HG02943 (cell line): ENCODE results near the gene KIR2DL3.
"Not testable (repeated sequence)": the region's sequence is repeated elsewhere in the genome, so short reads cannot be mapped to it uniquely, and the experiment has no call there.

Experiments
- ATAC-seq: cut with Tn5 transposase; IDR thresholded peaks from one replicate; pipeline ENCODE4 v1.9.1; 2021; ENCODE audit warnings: mild to moderate bottlenecking, low read depth, moderate library complexity; ENCODE audit not compliant: unreplicated experiment

The KIR2DL3 gene

DNA sequence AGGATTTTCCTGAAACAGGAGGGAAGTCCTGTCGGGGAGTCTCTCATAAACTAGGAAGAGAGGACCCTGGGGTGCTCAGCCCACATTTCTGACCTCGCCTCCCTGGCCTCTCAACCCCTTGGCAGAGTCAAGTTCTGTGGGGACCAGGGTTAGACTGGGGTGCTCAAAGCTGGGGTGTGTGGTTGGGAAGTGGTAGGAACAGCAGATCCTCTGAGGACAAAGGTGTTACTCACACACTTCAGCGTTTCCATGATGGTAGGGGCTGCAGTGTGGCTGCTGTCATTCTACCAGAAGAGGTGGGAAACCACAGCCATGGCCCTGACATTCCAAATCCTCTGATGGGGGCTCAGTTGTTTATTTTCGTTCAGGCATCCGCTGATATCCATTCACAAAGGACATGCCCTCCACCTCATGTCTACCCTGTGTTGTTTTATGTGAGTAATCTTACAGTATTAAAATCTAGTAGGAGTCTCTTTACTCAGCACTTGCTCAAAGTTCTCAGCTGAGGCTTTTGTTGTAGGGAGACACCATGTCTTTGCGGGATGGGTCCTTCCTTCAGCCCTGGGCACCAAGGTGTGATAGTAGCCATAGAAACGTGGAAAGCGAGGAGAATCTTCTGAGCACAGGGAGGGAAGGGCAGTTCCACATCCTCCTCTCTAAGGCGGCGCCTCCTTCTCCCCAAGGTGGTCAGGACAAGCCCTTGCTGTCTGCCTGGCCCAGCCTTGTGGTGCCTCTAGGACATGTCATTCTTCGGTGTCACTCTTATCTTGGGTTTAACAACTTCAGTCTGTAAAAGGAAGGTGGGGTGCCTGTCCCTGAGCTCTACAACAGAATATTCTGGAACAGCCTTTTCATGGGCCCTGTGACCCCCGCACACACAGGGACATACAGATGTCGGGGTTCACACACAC is 1.5 kb downstream of the KIR2DL3 start:
- no peak for ATAC-seq

DNA sequence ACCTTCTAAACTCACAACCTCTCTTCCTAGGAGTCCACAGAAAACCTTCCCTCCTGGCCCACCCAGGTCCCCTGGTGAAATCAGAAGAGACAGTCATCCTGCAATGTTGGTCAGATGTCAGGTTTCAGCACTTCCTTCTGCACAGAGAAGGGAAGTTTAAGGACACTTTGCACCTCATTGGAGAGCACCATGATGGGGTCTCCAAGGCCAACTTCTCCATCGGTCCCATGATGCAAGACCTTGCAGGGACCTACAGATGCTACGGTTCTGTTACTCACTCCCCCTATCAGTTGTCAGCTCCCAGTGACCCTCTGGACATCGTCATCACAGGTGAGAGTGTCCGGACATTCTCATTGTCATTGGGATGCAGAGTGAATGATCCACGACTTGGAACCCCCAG is 3.6 kb downstream of the KIR2DL3 start:
- not testable (repeated sequence) for ATAC-seq

DNA sequence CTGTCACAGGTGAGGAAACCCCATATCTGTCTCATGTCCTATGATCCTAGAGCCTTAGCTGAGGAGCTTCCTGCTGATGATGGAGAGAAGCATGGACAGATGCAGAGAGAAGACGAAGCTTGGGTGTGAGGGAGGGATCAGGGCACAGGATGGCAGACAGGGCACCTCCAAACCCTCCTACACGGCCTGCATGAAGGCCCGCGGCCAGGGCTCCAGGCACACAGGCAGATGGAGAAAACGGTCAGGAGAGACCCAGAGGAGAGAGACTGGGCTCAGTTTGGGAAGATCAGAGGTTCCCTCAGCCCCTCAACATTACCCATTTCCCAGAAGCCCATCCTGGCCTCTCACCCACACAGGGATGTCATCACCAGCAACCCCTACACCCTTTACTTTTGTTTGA is 5.8 kb downstream of the KIR2DL3 start:
- not testable (repeated sequence) for ATAC-seq

DNA sequence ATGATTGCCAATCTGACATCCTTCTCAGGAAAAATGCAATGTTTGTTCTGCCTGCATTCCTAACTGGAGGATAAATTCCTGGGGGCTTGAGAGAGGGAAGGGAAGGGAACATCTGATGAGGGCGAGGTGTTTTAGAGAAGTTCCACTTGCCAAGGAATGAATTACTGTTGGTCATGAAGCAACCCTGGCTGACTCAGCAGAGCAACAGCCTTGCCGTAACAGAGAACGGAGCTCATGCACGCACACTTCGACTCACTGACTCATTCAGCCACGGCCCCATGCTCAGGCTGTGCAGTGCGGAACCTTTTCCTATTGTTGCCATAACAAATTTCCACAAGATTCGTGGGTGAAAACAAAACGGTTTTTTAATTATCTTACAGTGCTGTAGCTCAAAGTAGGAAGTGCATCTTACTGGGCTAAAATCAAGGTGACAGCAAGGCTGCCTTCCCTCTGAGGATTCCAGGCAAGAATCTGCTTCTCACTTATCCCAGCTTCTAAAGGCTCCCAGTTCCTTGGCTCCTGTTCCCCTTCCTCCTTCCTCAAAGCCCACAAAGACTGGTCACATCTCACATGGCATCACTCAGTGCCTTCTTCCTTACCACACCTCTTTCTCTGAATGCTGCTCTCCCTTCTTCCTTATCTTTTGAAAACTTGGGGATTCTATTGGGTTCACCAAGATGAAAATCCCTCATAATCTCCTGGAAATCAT is 9.5 kb downstream of the KIR2DL3 start:
- not testable (repeated sequence) for ATAC-seq

DNA sequence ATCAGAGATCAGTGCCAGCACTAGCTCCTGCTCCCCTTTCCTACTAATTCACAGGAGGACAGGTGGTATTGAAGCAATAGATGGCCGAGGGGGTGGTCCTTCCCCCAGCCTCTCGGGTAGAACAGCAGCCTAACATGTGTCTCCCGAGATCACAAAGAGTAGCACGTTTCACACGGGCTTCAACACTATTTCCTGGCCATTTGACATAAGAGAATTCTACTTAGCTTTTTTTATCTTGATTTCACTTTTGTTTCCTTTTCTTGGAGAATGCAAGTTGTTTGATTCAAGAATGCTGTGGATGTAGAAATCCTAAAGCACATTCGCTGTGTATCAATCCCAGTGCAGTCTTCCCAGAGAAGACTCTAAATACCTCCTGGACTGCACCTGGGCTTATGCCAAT is 12.0 kb downstream of the KIR2DL3 start:
- ATAC-seq = not testable (repeated sequence)

DNA sequence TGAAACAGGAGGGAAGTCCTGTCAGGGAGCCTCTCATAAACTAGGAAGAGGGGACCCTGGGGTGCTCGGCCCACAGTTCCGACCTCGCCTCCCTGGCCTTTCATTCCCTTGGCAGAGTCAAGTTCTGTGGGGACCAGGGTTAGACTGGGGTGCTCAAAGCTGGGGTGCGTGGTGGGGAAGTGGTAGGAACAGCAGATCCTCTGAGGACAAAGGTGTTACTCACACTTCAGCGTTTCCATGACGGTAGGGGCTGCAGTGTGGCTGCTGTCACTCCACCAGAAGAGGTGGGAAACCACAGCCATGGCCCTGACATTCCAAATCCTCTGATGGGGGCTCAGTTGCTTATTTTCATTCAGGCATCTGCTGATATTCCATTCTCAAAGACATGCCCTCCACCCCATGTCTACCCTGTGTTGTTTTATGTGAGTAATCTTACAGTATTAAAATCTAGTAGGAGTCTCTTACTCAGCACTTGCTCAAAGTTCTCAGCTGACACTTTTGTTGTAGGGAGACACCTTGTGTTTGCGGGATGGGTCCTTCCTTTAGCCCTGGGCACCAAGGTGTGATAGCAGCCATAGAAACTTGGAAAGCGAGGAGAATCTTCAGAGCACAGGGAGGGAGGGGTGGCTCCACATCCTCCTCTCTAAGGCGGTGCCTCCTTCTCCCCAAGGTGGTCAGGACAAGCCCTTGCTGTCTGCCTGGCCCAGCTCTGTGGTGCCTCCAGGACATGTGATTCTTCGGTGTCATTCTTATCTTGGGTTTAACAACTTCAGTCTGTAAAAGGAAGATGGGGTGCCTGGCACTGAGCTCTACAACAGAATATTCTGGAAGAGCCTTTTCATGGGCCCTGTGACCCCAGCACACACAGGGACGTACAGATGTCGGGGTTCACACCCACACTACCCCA is 18.1 kb downstream of the KIR2DL3 start:
- ATAC-seq = not testable (repeated sequence)

DNA sequence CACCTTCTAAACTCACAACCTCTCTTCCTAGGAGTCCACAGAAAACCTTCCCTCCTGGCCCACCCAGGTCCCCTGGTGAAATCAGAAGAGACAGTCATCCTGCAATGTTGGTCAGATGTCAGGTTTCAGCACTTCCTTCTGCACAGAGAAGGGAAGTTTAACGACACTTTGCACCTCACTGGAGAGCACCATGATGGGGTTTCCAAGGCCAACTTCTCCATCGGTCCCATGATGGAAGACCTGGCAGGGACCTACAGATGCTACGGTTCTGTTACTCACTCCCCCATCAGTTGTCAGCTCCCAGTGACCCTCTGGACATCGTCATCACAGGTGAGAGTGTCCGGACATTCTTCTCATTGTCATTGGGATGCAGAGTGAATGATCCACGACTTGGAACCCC is 20.3 kb downstream of the KIR2DL3 start:
- not testable (repeated sequence) for ATAC-seq

DNA sequence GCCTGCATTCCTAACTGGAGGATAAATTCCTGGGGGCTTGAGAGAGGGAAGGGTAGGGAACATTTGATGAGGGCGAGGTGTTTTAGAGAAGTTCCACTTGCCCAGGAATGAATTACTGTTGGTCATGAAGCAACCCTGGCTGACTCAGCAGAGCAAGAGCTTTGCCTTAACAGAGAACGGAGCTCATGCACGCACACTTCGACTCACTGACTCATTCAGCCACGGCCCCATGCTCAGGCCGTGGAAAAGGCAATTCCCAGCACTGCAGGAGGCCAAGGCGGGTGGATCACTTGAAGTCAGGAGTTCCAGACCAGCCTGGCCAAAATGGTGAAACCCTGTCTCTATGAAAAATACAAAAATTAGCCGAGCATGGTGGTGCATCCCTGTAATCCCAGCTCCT is 25.9 kb downstream of the KIR2DL3 start:
- ATAC-seq = not testable (repeated sequence)

DNA sequence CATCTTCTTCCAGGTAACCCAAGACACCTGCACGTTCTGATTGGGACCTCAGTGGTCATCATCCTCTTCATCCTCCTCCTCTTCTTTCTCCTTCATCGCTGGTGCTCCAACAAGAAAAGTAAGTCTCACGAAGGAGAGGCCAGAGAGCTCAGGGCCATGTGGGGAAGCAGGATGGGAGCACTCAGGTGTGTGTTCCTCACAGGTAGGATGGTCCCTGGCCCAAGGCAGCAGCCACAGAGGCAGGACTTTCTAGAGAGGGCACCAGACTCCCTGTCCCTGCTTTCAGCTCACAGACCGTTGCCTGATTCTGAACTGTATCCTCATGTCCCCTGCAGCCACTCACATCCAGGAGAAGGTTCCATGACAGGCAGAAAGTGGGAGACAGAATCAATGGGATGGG is 28.2 kb downstream of the KIR2DL3 start:
- not testable (repeated sequence) for ATAC-seq

DNA sequence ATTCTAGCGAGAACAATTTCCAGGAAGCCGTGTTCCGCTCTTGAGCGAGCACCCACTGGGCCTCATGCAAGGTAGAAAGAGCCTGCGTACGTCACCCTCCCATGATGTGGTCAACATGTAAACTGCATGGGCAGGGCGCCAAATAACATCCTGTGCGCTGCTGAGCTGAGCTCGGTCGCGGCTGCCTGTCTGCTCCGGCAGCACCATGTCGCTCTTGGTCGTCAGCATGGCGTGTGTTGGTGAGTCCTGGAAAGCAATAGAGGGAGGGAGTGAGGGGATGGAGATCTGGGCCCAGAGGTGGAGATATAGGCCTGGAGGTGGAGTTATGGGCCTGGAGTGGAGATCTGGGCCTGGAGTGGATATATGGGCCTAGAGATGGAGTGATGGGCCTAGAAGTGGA is 31.3 kb downstream of the KIR2DL3 start, which contains the start of gene KIR2DL1:
KIR2DL1 (plus strand) TSS at position 148 of the 400 bp plus-strand sequence; CDS start at position 206, 58 bp downstream.
- not testable (repeated sequence) for ATAC-seq

DNA sequence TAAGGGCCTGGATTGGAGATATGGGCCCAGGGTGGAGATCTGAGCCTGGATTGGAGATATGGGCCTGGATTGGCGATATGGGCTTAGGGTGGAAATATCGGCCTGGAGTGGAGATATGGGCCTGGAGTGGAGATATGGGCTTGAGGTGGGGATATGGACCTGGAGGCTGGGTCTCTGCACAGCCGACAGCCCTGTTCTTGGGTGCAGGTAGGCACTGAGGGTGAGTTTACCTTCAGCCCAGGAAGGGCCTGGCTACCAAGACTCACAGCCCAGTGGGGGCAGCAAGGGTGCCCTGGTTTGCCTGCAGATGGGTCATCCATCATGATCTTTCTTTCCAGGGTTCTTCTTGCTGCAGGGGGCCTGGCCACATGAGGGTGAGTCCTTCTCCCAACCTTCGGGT is 32.2 kb downstream of the KIR2DL3 start:
- ATAC-seq = not testable (repeated sequence)

DNA sequence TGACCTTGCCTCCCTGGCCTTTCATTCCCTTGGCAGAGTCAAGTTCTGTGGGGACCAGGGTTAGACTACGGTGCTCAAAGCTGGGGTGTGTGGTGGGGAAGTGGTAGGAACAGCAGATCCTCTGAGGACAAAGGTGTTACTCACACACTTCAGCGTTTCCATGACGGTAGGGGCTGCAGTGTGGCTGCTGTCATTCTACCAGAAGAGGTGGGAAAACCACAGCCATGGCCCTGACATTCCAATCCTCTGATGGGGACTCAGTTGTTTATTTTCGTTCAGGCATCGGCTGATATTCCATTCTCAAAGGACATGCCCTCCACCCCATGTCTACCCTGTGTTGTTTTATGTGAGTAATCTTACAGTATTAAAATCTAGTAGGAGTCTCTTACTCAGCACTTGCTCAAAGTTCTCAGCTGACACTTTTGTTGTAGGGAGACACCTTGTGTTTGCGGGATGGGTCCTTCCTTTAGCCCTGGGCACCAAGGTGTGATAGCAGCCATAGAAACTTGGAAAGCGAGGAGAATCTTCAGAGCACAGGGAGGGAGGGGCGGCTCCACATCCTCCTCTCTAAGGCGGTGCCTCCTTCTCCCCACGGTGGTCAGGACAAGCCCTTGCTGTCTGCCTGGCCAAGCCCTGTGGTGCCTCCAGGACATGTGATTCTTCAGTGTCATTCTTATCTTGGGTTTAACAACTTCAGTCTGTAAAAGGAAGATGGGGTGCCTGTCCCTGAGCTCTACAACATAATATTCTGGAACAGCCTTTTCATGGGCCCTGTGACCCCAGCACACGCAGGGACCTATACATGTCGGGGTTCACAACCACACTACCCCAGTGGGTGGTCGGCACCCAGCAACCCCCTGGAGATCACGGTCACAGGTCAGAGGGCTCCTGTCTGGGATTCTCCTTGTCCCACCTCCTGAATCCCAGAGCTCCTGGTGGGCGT is 33.0 kb downstream of the KIR2DL3 start:
- ATAC-seq = not testable (repeated sequence)

DNA sequence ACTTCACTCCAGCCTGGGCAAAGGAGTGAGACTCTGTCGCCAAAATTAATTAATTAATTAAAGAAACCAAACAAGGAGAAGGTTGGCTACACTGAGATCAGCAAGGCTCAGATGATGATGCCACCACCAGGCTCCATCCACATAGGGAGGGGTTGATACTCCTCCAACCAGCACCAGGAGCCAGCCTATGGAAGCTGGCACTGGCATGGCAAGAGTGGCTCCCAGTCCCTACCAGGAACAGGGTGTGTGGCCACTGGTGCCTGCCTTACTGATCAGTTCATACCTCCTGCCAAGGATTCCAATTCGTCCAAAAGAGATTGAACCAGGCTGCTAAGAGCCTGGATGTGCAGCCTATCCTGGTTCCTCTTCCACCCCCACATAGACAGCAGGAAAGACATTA is 34.4 kb downstream of the KIR2DL3 start:
- not testable (repeated sequence) for ATAC-seq

DNA sequence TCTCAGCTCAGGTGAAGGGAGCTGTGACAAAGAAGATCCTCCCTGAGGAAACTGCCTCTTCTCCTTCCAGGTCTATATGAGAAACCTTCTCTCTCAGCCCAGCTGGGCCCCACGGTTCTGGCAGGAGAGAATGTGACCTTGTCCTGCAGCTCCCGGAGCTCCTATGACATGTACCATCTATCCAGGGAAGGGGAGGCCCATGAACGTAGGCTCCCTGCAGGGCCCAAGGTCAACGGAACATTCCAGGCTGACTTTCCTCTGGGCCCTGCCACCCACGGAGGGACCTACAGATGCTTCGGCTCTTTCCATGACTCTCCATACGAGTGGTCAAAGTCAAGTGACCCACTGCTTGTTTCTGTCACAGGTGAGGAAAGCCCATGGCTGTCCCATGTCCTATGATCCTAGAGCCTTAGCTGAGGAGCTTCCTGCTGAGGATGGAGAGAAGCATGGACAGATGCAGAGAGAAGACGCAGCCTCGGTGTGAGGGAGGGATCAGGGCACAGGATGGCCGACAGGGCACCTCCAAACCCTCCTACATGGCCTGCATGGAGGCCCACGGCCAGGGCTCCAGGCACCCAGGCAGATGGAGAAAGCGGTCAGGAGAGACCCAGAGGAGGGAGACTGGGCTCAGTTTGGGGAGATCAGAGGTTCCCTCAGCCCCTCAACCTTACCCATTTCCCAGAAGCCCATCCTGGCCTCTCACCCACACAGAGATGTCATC is 36.9 kb downstream of the KIR2DL3 start:
- not testable (repeated sequence) for ATAC-seq

DNA sequence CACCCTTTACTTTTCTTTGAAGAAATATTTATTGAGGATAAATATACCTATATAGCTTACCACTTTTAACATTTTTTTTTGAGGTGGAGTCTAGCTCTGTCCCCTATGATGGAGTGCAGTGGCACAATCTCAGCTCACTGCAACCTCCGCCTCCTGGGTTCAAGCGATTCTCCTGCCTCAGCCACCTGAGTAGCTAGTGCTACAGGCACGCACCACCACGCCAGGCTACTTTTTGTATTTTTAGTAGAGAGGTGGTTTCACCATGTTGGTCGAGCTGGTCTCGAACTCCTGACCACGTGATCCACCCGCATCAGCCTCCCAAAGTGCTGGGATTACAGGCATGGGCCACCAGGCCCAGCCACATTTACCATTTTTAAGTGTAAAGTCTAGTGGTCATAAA is 37.5 kb downstream of the KIR2DL3 start:
- not testable (repeated sequence) for ATAC-seq

DNA sequence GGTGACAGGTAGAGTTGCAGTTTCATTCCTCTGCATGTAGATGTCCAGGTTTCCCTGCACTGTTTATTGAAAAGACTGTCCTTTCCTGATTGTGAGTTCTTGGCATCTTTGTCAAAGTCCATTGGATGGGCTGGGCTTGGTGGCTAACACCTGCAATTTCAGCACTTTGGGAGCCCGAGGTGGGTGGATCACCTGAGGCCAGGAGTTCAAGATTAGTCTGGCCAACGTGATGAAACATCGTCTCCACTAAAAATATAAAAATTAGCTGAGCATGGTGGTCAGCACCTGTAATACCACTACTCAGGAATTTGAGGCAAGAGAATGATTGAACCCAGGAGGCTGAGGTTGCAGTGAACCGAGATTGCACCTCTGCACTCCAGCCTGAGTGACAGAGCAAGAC is 39.5 kb downstream of the KIR2DL3 start:
- ATAC-seq = not testable (repeated sequence)

DNA sequence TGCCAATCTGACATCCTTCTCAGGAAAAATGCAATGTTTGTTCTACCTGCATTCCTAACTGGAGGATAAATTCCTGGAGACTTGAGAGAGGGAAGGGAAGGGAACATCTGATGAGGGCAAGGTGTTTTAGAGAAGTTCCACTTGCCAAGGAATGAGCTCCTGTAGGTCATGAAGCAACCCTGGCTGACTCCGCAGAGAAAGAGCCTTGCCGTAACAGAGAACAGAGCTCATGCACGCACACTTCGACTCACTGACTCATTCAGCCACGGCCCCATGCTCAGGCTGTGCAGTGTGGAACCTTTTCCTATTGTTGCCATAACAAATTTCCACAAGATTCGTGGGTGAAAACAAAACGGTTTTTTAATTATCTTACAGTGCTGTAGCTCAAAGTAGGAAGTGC is 40.6 kb downstream of the KIR2DL3 start:
- ATAC-seq = not testable (repeated sequence)

DNA sequence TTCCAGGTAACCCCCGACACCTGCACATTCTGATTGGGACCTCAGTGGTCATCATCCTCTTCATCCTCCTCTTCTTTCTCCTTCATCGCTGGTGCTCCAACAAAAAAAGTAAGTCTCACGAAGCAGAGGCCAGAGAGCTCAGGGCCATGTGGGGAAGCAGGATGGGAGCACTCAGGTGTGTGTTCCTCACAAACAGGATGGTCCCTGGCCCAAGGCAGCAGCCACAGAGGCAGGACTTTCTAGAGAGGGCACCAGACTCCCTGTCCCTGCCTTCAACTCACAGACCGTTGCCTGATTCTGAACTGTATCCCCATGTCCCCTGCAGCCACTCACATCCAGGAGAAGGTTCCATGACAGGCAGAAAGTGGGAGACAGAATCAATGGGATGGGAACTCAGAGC is 44.6 kb downstream of the KIR2DL3 start:
- not testable (repeated sequence) for ATAC-seq
